HEK293 (cell line): ENCODE data around the gene UPK1A.

Experiments used
- BCL11B ChIP-seq: fragments of 450-650 bp; formaldehyde crosslinking; IDR thresholded peaks from 2 replicates; pipeline ENCODE4 v1.5.1; 2016; ENCODE audit warnings: low read depth, missing biosample characterization, missing genetic modification characterization
- IKZF3 ChIP-seq: fragments of 450-650 bp; IDR thresholded peaks from 2 replicates; pipeline ENCODE4 v1.5.0; 2018; ENCODE audit warnings: missing biosample characterization, mild to moderate bottlenecking, missing genetic modification characterization, moderate library complexity
- KLF1 ChIP-seq: fragments of 450-650 bp; formaldehyde crosslinking; IDR thresholded peaks from 2 replicates; pipeline ENCODE4 v1.5.1; 2016; ENCODE audit warnings: missing biosample characterization, missing genetic modification characterization
- KLF7 ChIP-seq: fragments of 450-650 bp; formaldehyde crosslinking; IDR thresholded peaks from 2 replicates; pipeline ENCODE4 v1.5.1; 2016; ENCODE audit warnings: missing biosample characterization, missing genetic modification characterization, borderline replicate concordance
- MEIS1 ChIP-seq: sonication (generic); formaldehyde crosslinking; IDR thresholded peaks from 2 replicates; pipeline ENCODE4 v1.8.1; 2022; ENCODE audit warnings: missing genetic modification reagents, mild to moderate bottlenecking, borderline replicate concordance
- SETDB1 ChIP-seq: IDR thresholded peaks from one replicate; pipeline ENCODE4 v1.6.1; 2017; ENCODE audit warnings: mild to moderate bottlenecking, low read length, moderate library complexity, mixed read lengths; ENCODE audit not compliant: insufficient read length
- ZBTB17 ChIP-seq: fragments of 450-650 bp; formaldehyde crosslinking; IDR thresholded peaks from 2 replicates; pipeline ENCODE4 v1.5.1; 2016; ENCODE audit warnings: missing biosample characterization, missing genetic modification characterization
- ZBTB21 ChIP-seq: fragments of 450-650 bp; formaldehyde crosslinking; IDR thresholded peaks from 2 replicates; pipeline ENCODE4 v1.5.1; 2017; ENCODE audit warnings: missing biosample characterization, missing genetic modification characterization
- ZNF10 ChIP-seq: fragments of 450-650 bp; formaldehyde crosslinking; IDR thresholded peaks from 2 replicates; pipeline ENCODE4 v1.5.1; 2017; ENCODE audit warnings: missing biosample characterization, missing genetic modification characterization
- ZNF18 ChIP-seq: fragments of 450-650 bp; formaldehyde crosslinking; IDR thresholded peaks from 2 replicates; pipeline ENCODE4 v1.5.1; 2016; ENCODE audit warnings: missing biosample characterization, missing genetic modification characterization
- ZNF341 ChIP-seq: fragments of 450-650 bp; formaldehyde crosslinking; IDR thresholded peaks from 2 replicates; pipeline ENCODE4; 2016; ENCODE audit warnings: low read depth, missing biosample characterization, missing genetic modification characterization
- ZNF350 ChIP-seq: fragments of 450-650 bp; formaldehyde crosslinking; IDR thresholded peaks from 2 replicates; pipeline ENCODE4 v1.5.0; 2017; ENCODE audit warnings: missing biosample characterization, mild to moderate bottlenecking, missing genetic modification characterization
- ZNF473 ChIP-seq: fragments of 450-650 bp; formaldehyde crosslinking; IDR thresholded peaks from 2 replicates; pipeline ENCODE4 v1.5.1; 2017; ENCODE audit warnings: missing biosample characterization, missing genetic modification characterization
- ZNF501 ChIP-seq: fragments of 450-650 bp; formaldehyde crosslinking; IDR thresholded peaks from 2 replicates; pipeline ENCODE4 v1.5.1; 2016; ENCODE audit warnings: missing biosample characterization, missing genetic modification characterization
- ZNF510 ChIP-seq: fragments of 450-650 bp; formaldehyde crosslinking; IDR thresholded peaks from 2 replicates; pipeline ENCODE4 v1.5.1; 2018; ENCODE audit warnings: mild to moderate bottlenecking, missing genetic modification characterization, missing biosample characterization; ENCODE audit not compliant: insufficient replicate concordance
- ZNF571 ChIP-seq: fragments of 450-650 bp; formaldehyde crosslinking; IDR thresholded peaks from 2 replicates; pipeline ENCODE4 v1.5.0; 2017; ENCODE audit warnings: missing biosample characterization, missing genetic modification characterization
- ZNF626 ChIP-seq: fragments of 450-650 bp; sonication (Bioruptor Pico); formaldehyde crosslinking; IDR thresholded peaks from 2 replicates; pipeline ENCODE4 v1.5.1; 2018; ENCODE audit warnings: missing biosample characterization, missing genetic modification characterization, inconsistent platforms
- ZNF677 ChIP-seq: fragments of 450-650 bp; IDR thresholded peaks from 2 replicates; pipeline ENCODE4 v1.5.0; 2018; ENCODE audit warnings: missing biosample characterization, mild to moderate bottlenecking, missing genetic modification characterization, moderate library complexity
- ZNF76 ChIP-seq: fragments of 450-650 bp; formaldehyde crosslinking; IDR thresholded peaks from 2 replicates; pipeline ENCODE4; 2016; ENCODE audit warnings: low read depth, missing biosample characterization, missing genetic modification characterization, borderline replicate concordance
- ZNF768 ChIP-seq: fragments of 450-650 bp; formaldehyde crosslinking; IDR thresholded peaks from 2 replicates; pipeline ENCODE4 v1.5.1; 2018; ENCODE audit warnings: missing biosample characterization, mild to moderate bottlenecking, missing genetic modification characterization
- TF ChIP-seq, protein P1 (sequence below): fragments of 450-650 bp; formaldehyde crosslinking; IDR thresholded peaks from 2 replicates; pipeline ENCODE4 v1.5.1; 2016; ENCODE audit warnings: missing biosample characterization, missing genetic modification characterization
- TF ChIP-seq, protein P2 (sequence below): fragments of 450-650 bp; formaldehyde crosslinking; IDR thresholded peaks from 2 replicates; pipeline ENCODE4 v1.5.1; 2016; ENCODE audit warnings: missing biosample characterization, missing genetic modification characterization
- TF ChIP-seq, protein P3 (sequence below): fragments of 450-650 bp; formaldehyde crosslinking; IDR thresholded peaks from 2 replicates; pipeline ENCODE4 v1.5.1; 2016; ENCODE audit warnings: missing biosample characterization, missing genetic modification characterization
- TF ChIP-seq, protein P4 (sequence below): fragments of 450-650 bp; formaldehyde crosslinking; optimal IDR thresholded peaks from 2 replicates; pipeline ENCODE3; 2016; ENCODE audit warnings: missing biosample characterization, mild to moderate bottlenecking, missing genetic modification characterization
- TF ChIP-seq, protein P5 (sequence below): fragments of 450-650 bp; formaldehyde crosslinking; IDR thresholded peaks from 2 replicates; pipeline ENCODE4 v1.5.1; 2016; ENCODE audit warnings: missing biosample characterization, missing genetic modification characterization
- TF ChIP-seq, protein P6 (sequence below): fragments of 450-650 bp; formaldehyde crosslinking; IDR thresholded peaks from 2 replicates; pipeline ENCODE4 v1.5.1; 2017; ENCODE audit warnings: missing biosample characterization, missing genetic modification characterization
- TF ChIP-seq, protein P7 (sequence below): IDR thresholded peaks from 2 replicates; pipeline ENCODE4 v1.6.1; 2011; ENCODE audit warnings: mild to moderate bottlenecking, low read depth, low read length, borderline replicate concordance

Gene UPK1A

GRCh38 chr19:35644206-35644986 lies 21.9 kb upstream of the UPK1A start (continued):
- TF ChIP-seq KLF7, result 0 out of 2 replicates have a peak, but pooled peaks have one; percentile 3
- peak; percentile 28; the same call in 1 of the 2 replicates for TF ChIP-seq ZBTB21
- no peak for TF ChIP-seq ZNF768 (tag by site-specific recombination)
- no peak for TF ChIP-seq ZNF510 (tag by site-specific recombination)
- TF ChIP-seq SETDB1, result no peak
- no peak for TF ChIP-seq ZNF350 (tag by site-specific recombination)
- TF ChIP-seq ZNF18 (tag by site-specific recombination), result peak; percentile 42; the same call in 1 of the 2 replicates
- 0 out of 2 replicates have a peak, but pooled peaks have one; percentile 83 for TF ChIP-seq BCL11B (tag by site-specific recombination)
- peak; percentile 93 for TF ChIP-seq KLF1
- TF ChIP-seq MEIS1 (CRISPR knock-in tag), result no peak
- no peak for TF ChIP-seq ZNF473 (tag by site-specific recombination)
- TF ChIP-seq, protein P1, sequence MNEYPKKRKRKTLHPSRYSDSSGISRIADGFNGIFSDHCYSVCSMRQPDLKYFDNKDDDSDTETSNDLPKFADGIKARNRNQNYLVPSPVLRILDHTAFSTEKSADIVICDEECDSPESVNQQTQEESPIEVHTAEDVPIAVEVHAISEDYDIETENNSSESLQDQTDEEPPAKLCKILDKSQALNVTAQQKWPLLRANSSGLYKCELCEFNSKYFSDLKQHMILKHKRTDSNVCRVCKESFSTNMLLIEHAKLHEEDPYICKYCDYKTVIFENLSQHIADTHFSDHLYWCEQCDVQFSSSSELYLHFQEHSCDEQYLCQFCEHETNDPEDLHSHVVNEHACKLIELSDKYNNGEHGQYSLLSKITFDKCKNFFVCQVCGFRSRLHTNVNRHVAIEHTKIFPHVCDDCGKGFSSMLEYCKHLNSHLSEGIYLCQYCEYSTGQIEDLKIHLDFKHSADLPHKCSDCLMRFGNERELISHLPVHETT (tag by site-specific recombination), result no peak
- peak; percentile 7; the same call in 1 of the 2 replicates for TF ChIP-seq ZNF76 (tag by site-specific recombination)
- no peak for TF ChIP-seq ZNF626
- TF ChIP-seq, protein P2, sequence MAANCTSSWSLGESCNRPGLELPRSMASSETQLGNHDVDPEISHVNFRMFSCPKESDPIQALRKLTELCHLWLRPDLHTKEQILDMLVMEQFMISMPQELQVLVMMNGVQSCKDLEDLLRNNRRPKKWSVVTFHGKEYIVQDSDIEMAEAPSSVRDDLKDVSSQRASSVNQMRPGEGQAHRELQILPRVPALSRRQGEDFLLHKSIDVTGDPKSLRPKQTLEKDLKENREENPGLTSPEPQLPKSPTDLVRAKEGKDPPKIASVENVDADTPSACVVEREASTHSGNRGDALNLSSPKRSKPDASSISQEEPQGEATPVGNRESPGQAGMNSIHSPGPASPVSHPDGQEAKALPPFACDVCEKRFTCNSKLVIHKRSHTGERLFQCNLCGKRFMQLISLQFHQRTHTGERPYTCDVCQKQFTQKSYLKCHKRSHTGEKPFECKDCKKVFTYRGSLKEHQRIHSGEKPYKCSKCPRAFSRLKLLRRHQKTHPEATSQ (tag by site-specific recombination), result peak; percentile 70; the same call in 1 of the 2 replicates
- peak; percentile 56; the same call in 1 of the 2 replicates for TF ChIP-seq ZNF501 (tag by site-specific recombination)
- TF ChIP-seq IKZF3 (tag by site-specific recombination), result peak; percentile 86
- TF ChIP-seq ZNF571 (tag by site-specific recombination), result no peak
- TF ChIP-seq, protein P3, sequence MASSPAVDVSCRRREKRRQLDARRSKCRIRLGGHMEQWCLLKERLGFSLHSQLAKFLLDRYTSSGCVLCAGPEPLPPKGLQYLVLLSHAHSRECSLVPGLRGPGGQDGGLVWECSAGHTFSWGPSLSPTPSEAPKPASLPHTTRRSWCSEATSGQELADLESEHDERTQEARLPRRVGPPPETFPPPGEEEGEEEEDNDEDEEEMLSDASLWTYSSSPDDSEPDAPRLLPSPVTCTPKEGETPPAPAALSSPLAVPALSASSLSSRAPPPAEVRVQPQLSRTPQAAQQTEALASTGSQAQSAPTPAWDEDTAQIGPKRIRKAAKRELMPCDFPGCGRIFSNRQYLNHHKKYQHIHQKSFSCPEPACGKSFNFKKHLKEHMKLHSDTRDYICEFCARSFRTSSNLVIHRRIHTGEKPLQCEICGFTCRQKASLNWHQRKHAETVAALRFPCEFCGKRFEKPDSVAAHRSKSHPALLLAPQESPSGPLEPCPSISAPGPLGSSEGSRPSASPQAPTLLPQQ, result peak; percentile 11; the same call in 1 of the 2 replicates
- TF ChIP-seq ZNF341 (tag by site-specific recombination), result peak; percentile 95
- TF ChIP-seq, protein P4, sequence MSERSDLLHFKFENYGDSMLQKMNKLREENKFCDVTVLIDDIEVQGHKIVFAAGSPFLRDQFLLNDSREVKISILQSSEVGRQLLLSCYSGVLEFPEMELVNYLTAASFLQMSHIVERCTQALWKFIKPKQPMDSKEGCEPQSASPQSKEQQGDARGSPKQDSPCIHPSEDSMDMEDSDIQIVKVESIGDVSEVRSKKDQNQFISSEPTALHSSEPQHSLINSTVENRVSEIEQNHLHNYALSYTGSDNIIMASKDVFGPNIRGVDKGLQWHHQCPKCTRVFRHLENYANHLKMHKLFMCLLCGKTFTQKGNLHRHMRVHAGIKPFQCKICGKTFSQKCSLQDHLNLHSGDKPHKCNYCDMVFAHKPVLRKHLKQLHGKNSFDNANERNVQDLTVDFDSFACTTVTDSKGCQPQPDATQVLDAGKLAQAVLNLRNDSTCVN (tag by site-specific recombination), result peak; percentile 86
- TF ChIP-seq, protein P5, sequence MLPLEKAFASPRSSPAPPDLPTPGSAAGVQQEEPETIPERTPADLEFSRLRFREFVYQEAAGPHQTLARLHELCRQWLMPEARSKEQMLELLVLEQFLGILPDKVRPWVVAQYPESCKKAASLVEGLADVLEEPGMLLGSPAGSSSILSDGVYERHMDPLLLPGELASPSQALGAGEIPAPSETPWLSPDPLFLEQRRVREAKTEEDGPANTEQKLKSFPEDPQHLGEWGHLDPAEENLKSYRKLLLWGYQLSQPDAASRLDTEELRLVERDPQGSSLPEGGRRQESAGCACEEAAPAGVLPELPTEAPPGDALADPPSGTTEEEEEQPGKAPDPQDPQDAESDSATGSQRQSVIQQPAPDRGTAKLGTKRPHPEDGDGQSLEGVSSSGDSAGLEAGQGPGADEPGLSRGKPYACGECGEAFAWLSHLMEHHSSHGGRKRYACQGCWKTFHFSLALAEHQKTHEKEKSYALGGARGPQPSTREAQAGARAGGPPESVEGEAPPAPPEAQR (tag by site-specific recombination), result peak; percentile 44; the same call in 1 of the 2 replicates
- TF ChIP-seq, protein P6, sequence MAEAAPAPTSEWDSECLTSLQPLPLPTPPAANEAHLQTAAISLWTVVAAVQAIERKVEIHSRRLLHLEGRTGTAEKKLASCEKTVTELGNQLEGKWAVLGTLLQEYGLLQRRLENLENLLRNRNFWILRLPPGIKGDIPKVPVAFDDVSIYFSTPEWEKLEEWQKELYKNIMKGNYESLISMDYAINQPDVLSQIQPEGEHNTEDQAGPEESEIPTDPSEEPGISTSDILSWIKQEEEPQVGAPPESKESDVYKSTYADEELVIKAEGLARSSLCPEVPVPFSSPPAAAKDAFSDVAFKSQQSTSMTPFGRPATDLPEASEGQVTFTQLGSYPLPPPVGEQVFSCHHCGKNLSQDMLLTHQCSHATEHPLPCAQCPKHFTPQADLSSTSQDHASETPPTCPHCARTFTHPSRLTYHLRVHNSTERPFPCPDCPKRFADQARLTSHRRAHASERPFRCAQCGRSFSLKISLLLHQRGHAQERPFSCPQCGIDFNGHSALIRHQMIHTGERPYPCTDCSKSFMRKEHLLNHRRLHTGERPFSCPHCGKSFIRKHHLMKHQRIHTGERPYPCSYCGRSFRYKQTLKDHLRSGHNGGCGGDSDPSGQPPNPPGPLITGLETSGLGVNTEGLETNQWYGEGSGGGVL, result no peak
- TF ChIP-seq ZBTB17 (tag by site-specific recombination), result peak; percentile 39; the same call in 1 of the 2 replicates
- TF ChIP-seq ZNF10 (tag by site-specific recombination), result no peak
- TF ChIP-seq, protein P7, sequence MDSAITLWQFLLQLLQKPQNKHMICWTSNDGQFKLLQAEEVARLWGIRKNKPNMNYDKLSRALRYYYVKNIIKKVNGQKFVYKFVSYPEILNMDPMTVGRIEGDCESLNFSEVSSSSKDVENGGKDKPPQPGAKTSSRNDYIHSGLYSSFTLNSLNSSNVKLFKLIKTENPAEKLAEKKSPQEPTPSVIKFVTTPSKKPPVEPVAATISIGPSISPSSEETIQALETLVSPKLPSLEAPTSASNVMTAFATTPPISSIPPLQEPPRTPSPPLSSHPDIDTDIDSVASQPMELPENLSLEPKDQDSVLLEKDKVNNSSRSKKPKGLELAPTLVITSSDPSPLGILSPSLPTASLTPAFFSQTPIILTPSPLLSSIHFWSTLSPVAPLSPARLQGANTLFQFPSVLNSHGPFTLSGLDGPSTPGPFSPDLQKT, result no peak
- TF ChIP-seq ZNF677, result no peak
